ENCODE data around the gene IL12RB2.

IL12RB2 gene

GRCh38 chr1:67348586-67349252 lies 41.0 kb downstream of the IL12RB2 start:
- DNase-seq = no peak

GRCh38 chr1:67350783-67351182 lies 43.1 kb downstream of the IL12RB2 start:
- no peak for DNase-seq

DNA sequence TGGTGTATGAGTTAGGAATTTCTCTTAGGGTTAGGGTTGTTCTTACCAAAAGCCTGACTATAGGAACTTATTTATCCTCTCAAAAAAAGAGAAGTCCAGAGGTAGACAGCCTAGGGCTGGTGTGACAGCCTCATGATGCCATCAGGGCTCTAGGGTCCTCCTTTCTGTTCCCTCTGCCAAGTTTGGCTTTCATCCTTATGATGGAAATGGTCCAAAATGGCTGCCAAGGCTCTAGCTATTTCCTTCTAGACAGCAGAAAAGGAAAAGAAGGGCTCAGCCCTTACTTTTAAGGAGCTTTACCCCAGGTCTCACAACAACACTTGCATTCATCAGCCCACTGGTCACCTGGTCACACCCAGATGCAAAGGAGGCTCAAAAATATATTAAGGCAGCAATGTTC lies 44.5 kb downstream of the IL12RB2 start:
- no peak for DNase-seq

- DNase-seq = no peak
These were observed 48.2 kb downstream of the IL12RB2 start for GRCh38 chr1:67355745-67356424.

GRCh38 chr1:67359592-67359991 lies 51.9 kb downstream of the IL12RB2 start:
- no peak for DNase-seq

DNA sequence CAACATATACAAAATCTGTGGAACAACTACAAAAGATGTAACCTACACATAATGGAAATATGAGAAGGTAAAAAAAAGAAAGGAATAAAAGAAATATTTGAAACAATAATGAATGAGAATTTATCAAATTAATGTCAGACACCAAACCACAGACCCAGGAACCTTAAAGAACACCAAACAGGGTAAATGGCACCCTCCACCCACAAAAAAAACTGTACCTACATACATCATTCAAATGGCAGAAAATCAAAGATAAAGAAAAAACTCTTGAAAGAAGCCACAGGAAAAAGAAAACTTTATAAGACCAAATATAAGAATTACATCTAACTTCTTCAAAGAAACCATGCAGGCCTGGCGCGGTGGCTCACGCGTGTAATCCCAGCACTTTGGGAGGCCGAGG lies 54.0 kb downstream of the IL12RB2 start:
- no peak for DNase-seq

DNA sequence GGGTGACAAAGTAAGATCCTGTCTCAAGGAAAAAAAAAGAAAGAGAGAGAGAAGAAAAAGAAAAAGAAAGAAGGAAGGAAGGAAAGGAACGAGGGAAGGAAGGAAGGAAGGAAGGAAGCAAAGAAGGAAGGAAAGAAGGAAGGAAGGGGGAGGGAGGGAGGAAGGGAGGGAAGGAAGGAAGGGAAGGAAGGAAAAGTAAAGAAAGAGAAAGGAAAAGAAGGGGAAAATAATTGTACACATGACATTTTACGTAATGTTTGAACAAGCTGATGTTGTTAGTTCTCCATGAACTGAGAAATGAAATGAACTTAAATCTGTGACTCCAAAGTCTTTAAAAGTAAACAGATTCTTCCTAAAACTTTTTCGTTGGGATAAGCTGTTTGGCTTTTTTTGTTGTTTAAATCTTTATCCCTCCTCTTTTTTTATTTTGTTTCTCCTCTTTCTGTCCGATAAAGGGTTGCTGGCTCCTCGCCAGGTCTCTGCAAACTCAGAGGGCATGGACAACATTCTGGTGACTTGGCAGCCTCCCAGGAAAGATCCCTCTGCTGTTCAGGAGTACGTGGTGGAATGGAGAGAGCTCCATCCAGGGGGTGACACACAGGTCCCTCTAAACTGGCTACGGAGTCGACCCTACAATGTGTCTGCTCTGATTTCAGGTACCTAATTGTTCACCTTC lies 59.8 kb downstream of the IL12RB2 start:
- DNase-seq = no peak

GRCh38 chr1:67368046-67368514 lies 60.4 kb downstream of the IL12RB2 start:
- DNase-seq = no peak

DNA sequence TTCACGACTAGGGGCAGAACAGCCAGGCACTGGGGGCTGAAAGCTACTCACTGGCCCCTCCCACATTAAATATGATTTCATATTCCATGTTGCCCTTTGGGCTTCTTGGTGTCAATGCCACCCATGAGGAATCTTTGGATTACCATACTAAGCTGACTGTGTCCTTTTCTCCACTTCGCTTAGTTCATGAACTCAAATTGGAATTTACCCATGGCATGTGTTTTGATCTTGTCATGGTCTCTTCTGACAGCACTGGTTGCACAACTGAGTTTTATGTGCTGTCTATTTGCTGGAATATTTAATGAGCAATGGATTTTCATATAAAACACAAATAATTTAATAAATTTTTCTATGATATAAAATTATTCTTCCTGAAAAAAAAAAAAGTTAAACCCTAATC lies 63.4 kb downstream of the IL12RB2 start:
- DNase-seq = no peak

GRCh38 chr1:67371681-67372080 lies 64.0 kb downstream of the IL12RB2 start:
- DNase-seq = no peak

GRCh38 chr1:67372136-67372535 lies 64.5 kb downstream of the IL12RB2 start:
- no peak for DNase-seq

GRCh38 chr1:67372898-67373297 lies 65.2 kb downstream of the IL12RB2 start:
- no peak for DNase-seq

DNA sequence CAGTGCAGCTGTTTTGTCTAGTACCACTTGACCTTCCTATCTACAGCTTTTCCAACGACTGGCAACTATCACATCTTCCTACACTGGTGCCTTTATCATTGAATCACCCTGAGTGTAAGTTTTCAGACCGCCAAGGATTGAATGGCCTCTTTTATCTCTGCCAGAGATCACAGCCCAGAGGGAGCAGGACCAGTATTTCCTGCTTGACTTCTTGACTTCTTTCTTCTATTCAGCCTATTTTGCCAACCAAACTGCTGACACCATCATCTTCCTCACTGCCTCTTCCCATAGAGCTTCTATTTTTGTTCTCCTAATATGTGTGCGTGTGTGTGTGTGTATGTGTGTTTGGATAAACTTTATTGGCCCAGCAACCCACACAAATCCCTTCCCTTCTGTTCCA lies 68.7 kb downstream of the IL12RB2 start:
- no peak for DNase-seq

GRCh38 chr1:67377253-67377652 lies 69.6 kb downstream of the IL12RB2 start:
- no peak for DNase-seq

GRCh38 chr1:67381154-67381553 lies 73.5 kb downstream of the IL12RB2 start:
- no peak for DNase-seq

DNA sequence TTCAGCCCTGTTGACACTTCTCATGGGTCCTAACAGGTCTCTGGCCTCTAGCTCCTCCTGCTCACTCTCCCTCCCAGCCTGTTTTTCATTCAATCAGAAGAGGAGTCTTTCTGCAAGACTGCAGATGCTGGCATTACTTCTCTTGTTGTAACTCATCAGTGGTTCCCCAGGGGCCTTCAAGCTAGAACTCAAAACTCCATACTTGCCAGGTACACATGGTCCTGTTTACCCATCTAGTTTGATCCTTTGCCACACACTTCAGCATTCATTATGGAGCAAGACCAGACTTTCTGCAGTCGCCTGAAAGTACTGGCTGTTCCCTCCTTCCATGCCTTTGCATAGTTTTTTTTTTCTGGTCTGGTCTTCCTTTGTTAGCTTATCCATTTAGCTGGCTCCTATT lies 74.6 kb downstream of the IL12RB2 start:
- no peak for DNase-seq

DNA sequence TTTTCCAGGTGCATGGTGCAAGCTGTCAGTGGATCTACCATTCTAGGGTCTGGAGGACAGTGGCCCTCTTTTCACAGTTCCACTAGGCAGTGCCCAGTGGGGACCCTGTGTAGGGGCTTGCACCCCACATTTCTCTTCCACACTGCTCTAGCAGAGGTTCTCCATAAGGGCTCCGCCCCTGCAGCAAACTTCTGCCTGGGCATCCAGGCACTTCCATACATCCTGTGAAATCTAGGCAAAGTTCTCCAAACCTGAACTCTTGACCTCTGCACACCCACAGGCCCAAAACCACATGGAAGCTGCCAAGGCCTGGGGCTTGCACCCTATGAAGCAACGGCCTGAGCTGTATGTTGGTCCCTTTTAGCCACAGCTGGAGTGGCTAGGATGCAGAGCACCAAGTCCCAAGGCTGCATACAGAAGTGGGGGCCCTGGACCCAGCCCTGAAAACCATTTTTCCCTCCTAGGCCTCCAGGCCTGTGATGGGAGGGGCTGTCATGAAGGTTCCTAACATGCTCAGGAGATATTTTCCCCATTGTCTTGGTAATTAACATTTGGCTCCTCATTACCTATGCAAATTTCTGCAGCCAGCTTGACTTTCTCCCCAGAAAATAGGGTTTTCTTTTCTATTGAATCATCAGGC lies 76.4 kb downstream of the IL12RB2 start:
- DNase-seq = no peak

- DNase-seq = no peak
These were observed 82.6 kb downstream of the IL12RB2 start for GRCh38 chr1:67390041-67390887.

GRCh38 chr1:67393240-67393639 lies 85.6 kb downstream of the IL12RB2 start:
- DNase-seq = no peak

- no peak for DNase-seq
These were observed 86.1 kb downstream of the IL12RB2 start for GRCh38 chr1:67393737-67394136.

DNA sequence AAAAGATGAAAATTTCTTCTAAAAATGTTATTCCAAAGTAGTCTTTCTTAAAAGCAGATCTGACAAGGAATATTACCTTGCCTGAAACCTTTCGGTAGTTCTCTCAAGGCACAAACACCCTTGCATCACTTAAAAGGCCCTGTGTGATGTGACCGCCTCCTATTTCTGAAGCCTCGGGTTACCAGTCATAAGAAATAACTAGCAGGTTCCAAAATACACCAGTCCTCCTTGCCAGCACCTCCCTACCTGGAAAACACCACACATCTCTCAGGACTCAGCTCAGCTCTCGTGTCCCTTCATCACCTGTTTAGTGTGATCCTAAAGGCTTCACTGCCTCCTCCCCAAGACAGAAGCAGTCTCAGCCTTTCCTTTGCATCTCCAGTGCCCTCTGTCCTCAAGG lies 86.9 kb downstream of the IL12RB2 start:
- no peak for DNase-seq

DNA sequence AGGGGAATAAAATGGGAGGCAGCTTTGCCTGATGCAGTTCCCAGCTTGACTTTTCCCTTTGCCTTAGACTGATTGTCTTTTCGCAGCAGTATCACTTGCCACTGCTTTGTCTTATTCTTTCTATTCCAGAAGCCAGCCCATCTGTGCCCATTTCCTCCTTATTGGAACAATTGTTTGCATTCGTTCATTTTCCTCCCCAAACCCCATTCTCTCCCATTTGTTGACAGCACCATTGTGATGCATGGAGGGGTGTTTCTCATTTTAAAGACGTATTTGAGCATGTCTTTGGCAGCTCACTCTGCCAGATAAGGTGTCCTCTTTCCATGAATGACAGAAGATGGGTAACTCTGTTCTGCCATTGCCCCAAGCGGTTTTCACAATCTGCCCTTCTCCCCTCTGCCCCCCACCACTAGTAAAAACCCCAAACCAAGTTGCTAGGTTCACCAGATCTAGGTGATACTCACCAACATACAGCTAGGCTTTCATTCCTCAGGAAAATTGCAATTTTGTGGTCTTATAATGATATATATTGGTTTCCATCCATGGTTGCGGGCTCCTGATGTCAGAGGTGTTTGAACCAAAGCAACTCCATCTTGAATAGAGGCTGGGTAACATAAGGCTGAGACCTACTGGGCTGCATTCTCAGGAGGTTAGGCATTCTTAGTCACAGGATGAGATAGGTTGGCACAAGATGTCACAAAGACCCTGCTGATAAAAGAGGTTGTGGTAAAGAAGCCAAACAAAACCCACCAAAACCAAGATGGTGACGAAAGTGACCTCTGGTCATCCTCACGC lies 91.7 kb downstream of the IL12RB2 start:
- DNase-seq = no peak

Data from activated naive CD4-positive, alpha-beta T cell (primary cell).